HepG2 (cell line): ENCODE measurements around the gene RAB14. TPM values are rescaled to one million over a fixed set of nuclear protein-coding genes. Genes with fewer than 3 reads are reported as not detected.
A peak's percentile ranks its signal among the peaks of the same experiment; 100 is the strongest.

Experiments
- ARID5B ChIP-seq: IDR thresholded peaks from 2 replicates; pipeline ENCODE4 v1.4.0; 2020; ENCODE audit warnings: mild to moderate bottlenecking, missing genetic modification reagents
- CTCF ChIP-seq: sonication (generic); formaldehyde crosslinking; IDR thresholded peaks from 2 replicates; pipeline ENCODE4 v1.5.0; 2020; ENCODE audit warnings: mild to moderate bottlenecking, missing genetic modification reagents, moderate library complexity
- ELF1 ChIP-seq: sonication (generic); formaldehyde crosslinking; IDR thresholded peaks from 2 replicates; pipeline ENCODE4 v1.4.0; 2020; ENCODE audit warnings: missing genetic modification reagents
- KMT2A ChIP-seq: sonication (generic); formaldehyde crosslinking; IDR thresholded peaks from 2 replicates; pipeline ENCODE4 v1.4.0; 2020; ENCODE audit warnings: missing genetic modification reagents
- MNT ChIP-seq: fragments of 450-650 bp; IDR thresholded peaks from 2 replicates; pipeline ENCODE4 v1.6.1; 2016
- NR2C2 ChIP-seq: sonication (generic); formaldehyde crosslinking; IDR thresholded peaks from 2 replicates; pipeline ENCODE4 v1.4.0; 2020; ENCODE audit warnings: missing genetic modification reagents, mild to moderate bottlenecking, moderate library complexity, borderline replicate concordance
- TRIM24 ChIP-seq: sonication (generic); formaldehyde crosslinking; IDR thresholded peaks from 2 replicates; pipeline ENCODE4 v1.8.0; 2022; ENCODE audit warnings: mild to moderate bottlenecking, missing genetic modification reagents
- XRCC5 ChIP-seq: fragments of 200-400 bp; formaldehyde crosslinking; optimal IDR thresholded peaks from 2 replicates; pipeline ENCODE3; 2017; ENCODE audit warnings: mild to moderate bottlenecking, low read length
- YY1 ChIP-seq: IDR thresholded peaks from 2 replicates; pipeline ENCODE4 v1.6.1; 2011; ENCODE audit warnings: low read length, low read depth, moderate library complexity, mild to moderate bottlenecking; ENCODE audit not compliant: insufficient read depth, insufficient replicate concordance
- ZNF276 ChIP-seq: sonication (generic); formaldehyde crosslinking; IDR thresholded peaks from 2 replicates; pipeline ENCODE4 v1.4.0; 2020; ENCODE audit warnings: mild to moderate bottlenecking, low read depth, missing genetic modification reagents
- ZNF292 ChIP-seq: sonication (generic); formaldehyde crosslinking; IDR thresholded peaks from 2 replicates; pipeline ENCODE4 v1.8.1; 2022; ENCODE audit warnings: mild to moderate bottlenecking, low read depth, missing genetic modification reagents, borderline replicate concordance
- ZNF569 ChIP-seq: sonication (generic); formaldehyde crosslinking; IDR thresholded peaks from 2 replicates; pipeline ENCODE4 v1.5.0; 2020; ENCODE audit warnings: mild to moderate bottlenecking, missing genetic modification reagents, moderate library complexity, borderline replicate concordance
- ZNF609 ChIP-seq: sonication (generic); formaldehyde crosslinking; IDR thresholded peaks from 2 replicates; pipeline ENCODE4 v1.4.0; 2020; ENCODE audit warnings: mild to moderate bottlenecking, missing genetic modification reagents, borderline replicate concordance
- ZNF768 ChIP-seq: sonication (generic); formaldehyde crosslinking; IDR thresholded peaks from 2 replicates; pipeline ENCODE4 v1.4.0; 2020; ENCODE audit warnings: missing genetic modification reagents
- polyA plus RNA-seq, 8 experiments: library from polyadenylated mRNA; depleted of rRNA in 3 of 8; stranded (reverse) in 7 of 8; unstranded in 1 of 8; fragments of >200 nt; fragmentation: Illumina TruSeq in 4 of 8; extraction: Trizol in 4 of 8; gene quantifications; 2 replicates each; pipeline versions ENCODE4 v1.2.1 to v1.2.3, GENCODE V29; 2011 to 2016; ENCODE audit warnings: low read depth in 4 of 8, missing spikeins in 1 of 8, mixed read lengths in 1 of 8; ENCODE audit not compliant: insufficient read depth in 1 of 8
- total RNA-seq, 5 experiments: library from RNA; depleted of rRNA; stranded (reverse); fragments of >200 nt; fragmentation: Illumina TruSeq; extraction: Trizol; gene quantifications; 2 replicates each; pipeline ENCODE4 v1.2.3, GENCODE V29; 2016; ENCODE audit warnings: low read depth in 1 of 5

RAB14 gene
- total and polyA plus RNA-seq, 2 of the 13 experiments (the other 11 are each of a cell fraction or from before 2014, with no cell fraction given), result 17.4 to 19.3 TPM

- no peak for TF ChIP-seq TRIM24 (CRISPR knock-in tag)
- peak; percentile 89 for TF ChIP-seq ELF1
- TF ChIP-seq ZNF276 (CRISPR knock-in tag), result no peak
- TF ChIP-seq ZNF292 (CRISPR knock-in tag), result no peak
- TF ChIP-seq MNT, result no peak
- no peak for TF ChIP-seq ZNF569
- no peak for TF ChIP-seq KMT2A
- TF ChIP-seq ARID5B (CRISPR knock-in tag), result peak; percentile 50; the same call in 1 of the 2 replicates
- no peak; the same call in 1 of the 2 replicates for TF ChIP-seq ZNF768 (CRISPR knock-in tag)
- TF ChIP-seq XRCC5, result peak; percentile 89
- no peak for TF ChIP-seq NR2C2 (CRISPR knock-in tag)
- TF ChIP-seq YY1, result peak; percentile 45
- TF ChIP-seq CTCF (CRISPR knock-in tag), result peak; percentile 96
- no peak for TF ChIP-seq ZNF609 (CRISPR knock-in tag)
Observed at GRCh38 chr9:121213136-121213806, 11.6 kb upstream of the RAB14 start (continued).
